WTC11 (cell line): ENCODE data around the gene DISP3. TPM values are rescaled to one million over a fixed set of nuclear protein-coding genes. Genes with fewer than 3 reads are reported as not detected.

Source experiments
- ATAC-seq: fragments of 200-7000 bp; cut with Tn5 transposase; 2 replicates; pipeline ENCODE4 v1.10.0; 2021; ENCODE audit warnings: mild to moderate bottlenecking, moderate library complexity
- CTCF ChIA-PET: fragments of 300-600 bp; sonication (Branson Sonifier 250); formaldehyde crosslinking; loops from one replicate; lab custom pipeline; 2021; ENCODE audit warnings: antibody characterized with exemption; lab: Charles Lee
- POLR2A ChIA-PET: fragments of 350-600 bp; sonication (Branson Sonifier 250); formaldehyde crosslinking; loops from one replicate; lab custom pipeline; 2021; ENCODE audit warnings: antibody characterized with exemption; lab: Charles Lee
- DNase-seq: peaks from one replicate; pipeline ENCODE4 v3.0.0; 2021; ENCODE audit warnings: low spot score
- H3K27ac Mint-ChIP-seq: 2 replicates; pipeline ENCODE4 v1.8.0; 2021; ENCODE audit warnings: mixed read lengths
- H3K27me3 Mint-ChIP-seq: 2 replicates; pipeline ENCODE4 v1.8.0; 2021; ENCODE audit warnings: low read depth, mild to moderate bottlenecking, moderate library complexity, mixed read lengths
- H3K36me3 Mint-ChIP-seq: 2 replicates; pipeline ENCODE4 v1.8.0; 2021; ENCODE audit warnings: mixed read lengths
- H3K4me1 Mint-ChIP-seq: 2 replicates; pipeline ENCODE4 v1.8.0; 2022; ENCODE audit warnings: mixed read lengths
- H3K4me3 Mint-ChIP-seq: 2 replicates; pipeline ENCODE4 v1.8.0; 2021; ENCODE audit warnings: mild to moderate bottlenecking, moderate library complexity, mixed read lengths
- H3K9me3 Mint-ChIP-seq: 2 replicates; pipeline ENCODE4 v1.8.0; 2021; ENCODE audit warnings: mixed read lengths
- AR ChIP-seq: fragments of 250-450 bp; sonication (Bioruptor Pico); IDR thresholded peaks from 2 replicates; pipeline ENCODE4 v1.9.0; 2021; ENCODE audit warnings: mild to moderate bottlenecking
- ATF1 ChIP-seq: sonication (generic); formaldehyde crosslinking; IDR thresholded peaks from 2 replicates; pipeline ENCODE4 v1.8.1; 2023; ENCODE audit warnings: mild to moderate bottlenecking, moderate library complexity, missing genetic modification reagents
- ELF4 ChIP-seq: sonication (generic); formaldehyde crosslinking; IDR thresholded peaks from 2 replicates; pipeline ENCODE4 v1.8.1; 2022; ENCODE audit warnings: low read depth, mild to moderate bottlenecking, moderate library complexity, missing genetic modification reagents
- FOXP1 ChIP-seq: sonication (generic); formaldehyde crosslinking; IDR thresholded peaks from 2 replicates; pipeline ENCODE4 v1.8.0; 2022; ENCODE audit warnings: missing genetic modification reagents, mild to moderate bottlenecking, moderate library complexity, borderline replicate concordance
- GRHL2 ChIP-seq: fragments of 250-450 bp; sonication (Bioruptor Pico); IDR thresholded peaks from 2 replicates; pipeline ENCODE4 v1.8.0; 2022; ENCODE audit warnings: mild to moderate bottlenecking, moderate library complexity; ENCODE audit not compliant: insufficient replicate concordance, severe bottlenecking
- JAZF1 ChIP-seq: fragments of 250-450 bp; sonication (Bioruptor Pico); IDR thresholded peaks from 2 replicates; pipeline ENCODE4 v1.9.0; 2021; ENCODE audit warnings: moderate library complexity, mild to moderate bottlenecking, inconsistent platforms
- MAX ChIP-seq: sonication (generic); formaldehyde crosslinking; IDR thresholded peaks from 2 replicates; pipeline ENCODE4 v1.8.0; 2022; ENCODE audit warnings: mild to moderate bottlenecking, missing genetic modification reagents
- MYBL2 ChIP-seq: sonication (generic); formaldehyde crosslinking; IDR thresholded peaks from 2 replicates; pipeline ENCODE4 v1.8.1; 2023; ENCODE audit warnings: mild to moderate bottlenecking, moderate library complexity, missing genetic modification reagents
- NFATC4 ChIP-seq: fragments of 250-450 bp; sonication (Bioruptor Pico); IDR thresholded peaks from 2 replicates; pipeline ENCODE4 v1.9.0; 2021; ENCODE audit warnings: mild to moderate bottlenecking
- PRDM15 ChIP-seq: sonication (generic); formaldehyde crosslinking; IDR thresholded peaks from 2 replicates; pipeline ENCODE4 v1.8.0; 2022; ENCODE audit warnings: missing genetic modification reagents
- STAT6 ChIP-seq: sonication (generic); formaldehyde crosslinking; conservative IDR thresholded peaks from 2 replicates; pipeline ENCODE4 v1.8.1; 2023; ENCODE audit warnings: mild to moderate bottlenecking, low read depth, missing genetic modification reagents, moderate library complexity
- ZBTB43 ChIP-seq: sonication (generic); formaldehyde crosslinking; IDR thresholded peaks from 2 replicates; pipeline ENCODE4 v1.8.1; 2023; ENCODE audit warnings: mild to moderate bottlenecking, missing genetic modification reagents
- ZMAT4 ChIP-seq: fragments of 250-450 bp; sonication (Bioruptor Pico); IDR thresholded peaks from 2 replicates; pipeline ENCODE4 v1.9.0; 2021; ENCODE audit warnings: mild to moderate bottlenecking
- ZNF263 ChIP-seq: sonication (generic); formaldehyde crosslinking; IDR thresholded peaks from 2 replicates; pipeline ENCODE4 v1.8.1; 2022; ENCODE audit warnings: low read depth, mild to moderate bottlenecking, moderate library complexity, missing genetic modification reagents
- ZNF281 ChIP-seq: sonication (generic); formaldehyde crosslinking; IDR thresholded peaks from 2 replicates; pipeline ENCODE4 v1.8.0; 2023; ENCODE audit warnings: mild to moderate bottlenecking, missing genetic modification reagents
- total RNA-seq: library from RNA; stranded (reverse); gene quantifications from 3 replicates; pipeline ENCODE4 v1.2.3, GENCODE V29; 2021

DISP3 gene
- total RNA-seq, 1 experiment from 2014 or later = 6.0 TPM

- TF ChIP-seq STAT6 (CRISPR knock-in tag) (no peak), ZMAT4 (CRISPR knock-in tag) (no peak), ATF1 (no peak)
Observed at GRCh38 chr1:11462224-11462923, 16.6 kb upstream of the DISP3 start (continued).

- ChIA-PET POLR2A (no interaction called here), CTCF (no interaction called here)
- Mint-ChIP-seq H3K27me3 (no peaks in the 10 kb centered on the region), H3K27ac (no peak overlapping the region), H3K9me3 (peaks cover 4% of the 10 kb centered on the region; the same call in 1 of the 2 replicates), H3K4me3 (no peak overlapping the region), H3K4me1 (no peaks in the 10 kb centered on the region), H3K36me3 (no peaks in the 10 kb centered on the region)
- ATAC-seq = no peak
- no peak for DNase-seq
- TF ChIP-seq MAX (no peak), GRHL2 (CRISPR knock-in tag) (no peak), FOXP1 (CRISPR knock-in tag) (no peak), ZNF263 (CRISPR knock-in tag) (no peak), PRDM15 (CRISPR knock-in tag) (no peak), ZNF281 (CRISPR knock-in tag) (no peak)
Observed at GRCh38 chr1:11463177-11463576, 15.8 kb upstream of the DISP3 start.

GRCh38 chr1:11465307-11465706, 13.6 kb upstream of the DISP3 start:
- H3K9me3 Mint-ChIP-seq = peaks cover 4% of the 10 kb centered on the region; the same call in 1 of the 2 replicates
- no peaks in the 10 kb centered on the region for H3K27me3 Mint-ChIP-seq
- H3K36me3 Mint-ChIP-seq = no peaks in the 10 kb centered on the region

More at GRCh38 chr1:11465307-11465706, 13.6 kb upstream of the DISP3 start:
- TF ChIP-seq AR = no peak
- no peak for TF ChIP-seq JAZF1 (CRISPR knock-in tag)
- no peak for TF ChIP-seq MYBL2 (CRISPR knock-in tag)
- TF ChIP-seq NFATC4 (CRISPR knock-in tag) = no peak
- TF ChIP-seq ZBTB43 (CRISPR knock-in tag) = no peak
- TF ChIP-seq ELF4 (CRISPR knock-in tag) = no peak
- Mint-ChIP-seq H3K4me3 (no peak overlapping the region), H3K4me1 (no peaks in the 10 kb centered on the region), H3K27ac (no peak overlapping the region)
- ChIA-PET CTCF (no interaction called here), POLR2A (interaction anchor here (1.2 kb wide), 1 partner anchor 13 kb away, joined by 3 read pairs; the partner anchor contains the start of gene DISP3)
- no peak for DNase-seq
- no peak for ATAC-seq
